ENCODE measurements around the gene FOXR1.

GRCh38 chr11:119018074-119018938 lies 46.7 kb downstream of the FOXR1 start, which contains the start of the genes RPS25 and TRAPPC4:
- TF ChIP-seq CTCF (IDR thresholded peaks at IDR 0.05; ENCODE audit: borderline replicate concordance, extremely low read depth, low read length, poor library complexity, severe bottlenecking) (no peak), EZH2 (IDR thresholded peaks at IDR 0.05; ENCODE audit: borderline replicate concordance, low read depth, low read length, severe bottlenecking) (no peak)
